PC-9 (cell line): ENCODE data around the gene KIF26A. TPM values are rescaled to one million over a fixed set of nuclear protein-coding genes. Genes with fewer than 3 reads are reported as not detected.

Experiments used
- BruUV-seq: library from RNA; stranded (reverse); fragments of 400-500 nt; replicated peaks from 2 replicates; lab custom pipeline; 2021; lab: Mats Ljungman, UMichigan
- CTCF ChIA-PET: fragments of 300-600 bp; sonication (Branson Sonifier 250); formaldehyde crosslinking; loops from one replicate; lab custom pipeline; 2022; ENCODE audit warnings: antibody characterized with exemption; lab: Charles Lee
- POLR2A ChIA-PET: fragments of 300-600 bp; sonication (Branson Sonifier 250); formaldehyde crosslinking; loops from one replicate; lab custom pipeline; 2022; ENCODE audit warnings: antibody characterized with exemption; ENCODE audit not compliant: unreplicated experiment; lab: Charles Lee
- DNase-seq, 2 experiments: peaks; one replicate each; pipeline versions ENCODE4 v3.0.0 to v3.0.0-alpha.2; 2015 to 2022; ENCODE audit warnings: mixed read lengths in 1 of 2
- H2AFZ ChIP-seq: fragments of 200-600 bp; sonication (generic); 2 replicates; pipeline ENCODE4 v1.8.1; 2017; ENCODE audit warnings: antibody characterized with exemption
- H3F3A ChIP-seq: fragments of 200-600 bp; sonication (generic); 2 replicates; pipeline ENCODE4 v1.8.1; 2017; ENCODE audit warnings: antibody characterized with exemption, mild to moderate bottlenecking, low read depth; ENCODE audit not compliant: insufficient read depth
- H3K27ac ChIP-seq: fragments of 200-600 bp; sonication (generic); 2 replicates; pipeline ENCODE4 v1.6.1; 2016; ENCODE audit warnings: mixed run types
- H3K27me3 ChIP-seq: fragments of 200-600 bp; sonication (generic); 2 replicates; pipeline ENCODE4 v1.6.1; 2016; ENCODE audit warnings: low read depth, mixed run types; ENCODE audit not compliant: insufficient read depth
- H3K36me3 ChIP-seq: fragments of 200-600 bp; sonication (generic); 2 replicates; pipeline ENCODE4 v1.6.1; 2016; ENCODE audit warnings: low read depth, mixed run types
- H3K4me1 ChIP-seq: fragments of 200-600 bp; sonication (generic); replicated peaks from 2 replicates; pipeline ENCODE4 v1.6.1; 2016; ENCODE audit warnings: mixed run types; ENCODE audit not compliant: insufficient read depth
- H3K4me2 ChIP-seq: fragments of 200-600 bp; sonication (generic); 2 replicates; pipeline ENCODE4 v1.6.1; 2017; ENCODE audit warnings: mixed run types
- H3K4me3 ChIP-seq: fragments of 200-600 bp; sonication (generic); 2 replicates; pipeline ENCODE4 v1.6.1; 2016; ENCODE audit warnings: mixed run types
- H3K79me2 ChIP-seq: fragments of 200-600 bp; sonication (generic); 2 replicates; pipeline ENCODE4 v1.6.1; 2017; ENCODE audit warnings: low read depth, mixed run types
- H3K9me2 ChIP-seq: fragments of 200-600 bp; sonication (generic); 2 replicates; pipeline ENCODE4 v1.8.1; 2017; ENCODE audit warnings: mild to moderate bottlenecking; ENCODE audit not compliant: insufficient read depth
- H3K9me3 ChIP-seq: fragments of 200-600 bp; sonication (generic); 2 replicates; pipeline ENCODE4 v1.8.1; 2016; ENCODE audit warnings: low read depth; ENCODE audit not compliant: insufficient read depth
- H4K20me1 ChIP-seq: fragments of 200-600 bp; sonication (generic); 2 replicates; pipeline ENCODE4 v1.8.1; 2017; ENCODE audit not compliant: insufficient read depth
- EZH2 ChIP-seq: fragments of 200-600 bp; sonication (generic); IDR thresholded peaks from 2 replicates; pipeline ENCODE4 v1.8.0; 2017; ENCODE audit warnings: antibody characterized with exemption, low read depth
- intact Hi-C: fragments of 100-400 bp; cut with micrococcal nuclease; formaldehyde crosslinking; loops from one replicate; pipeline ENCODE4 v1.10.0; 2022; ENCODE audit not compliant: unreplicated experiment
- total RNA-seq: library from RNA; stranded (reverse); gene quantifications from 2 replicates; pipeline ENCODE4 v1.2.3, GENCODE V29; 2021
- TF ChIP-seq, protein P1 (sequence below): fragments of 200-600 bp; sonication (generic); conservative IDR thresholded peaks from 2 replicates; pipeline ENCODE4 v1.6.1; 2017; ENCODE audit warnings: mixed run types, antibody characterized with exemption, mild to moderate bottlenecking, moderate library complexity

Gene KIF26A
- total RNA-seq, 1 experiment from 2014 or later, result 0.17 TPM

DNA sequence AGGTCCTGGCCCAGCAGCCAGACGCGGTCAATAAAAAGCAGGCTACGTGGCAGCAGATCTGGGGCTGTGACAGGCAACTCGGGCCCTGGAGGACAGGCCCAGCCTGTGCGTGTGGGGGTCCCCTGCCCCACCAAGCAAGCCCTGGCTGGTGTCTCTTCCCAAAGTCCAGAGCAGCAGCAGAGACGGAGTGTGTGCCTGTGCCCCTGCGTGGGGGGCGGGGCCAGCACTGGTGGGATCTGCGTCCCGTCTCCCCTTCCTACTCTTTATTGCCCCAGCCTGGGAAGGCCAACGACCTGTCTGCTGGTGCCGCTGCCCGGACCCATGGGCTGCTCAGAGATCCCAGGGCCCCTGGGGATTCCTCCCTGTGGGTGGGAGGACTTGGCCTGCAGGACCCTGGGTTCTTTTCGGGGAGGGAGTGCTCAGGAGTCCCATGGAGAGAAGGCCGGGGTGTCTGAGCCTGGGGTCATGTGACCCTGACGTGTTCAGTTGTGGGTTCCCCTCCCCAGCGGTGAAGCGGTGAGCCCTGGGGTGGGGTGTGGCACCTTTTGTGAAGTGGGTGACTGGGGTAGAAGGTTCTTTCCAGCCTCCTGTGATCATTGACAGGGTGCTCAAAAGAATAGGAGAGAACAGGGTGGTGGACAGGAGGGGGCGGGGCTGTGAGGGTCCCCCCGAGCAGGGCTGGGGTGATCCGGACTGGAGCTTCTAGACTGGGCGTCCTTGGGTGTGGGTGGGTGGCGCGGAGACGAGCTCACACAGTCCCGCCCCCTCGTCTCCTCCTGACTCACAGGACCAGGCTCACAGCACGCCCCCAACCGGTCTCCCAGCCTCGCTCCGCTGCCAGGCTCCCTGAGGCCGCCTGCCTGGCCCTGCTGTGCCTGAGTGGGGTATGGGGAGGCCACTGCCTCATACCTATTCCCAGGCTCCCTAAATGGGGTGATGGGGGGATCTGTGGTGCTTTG lies 30.5 kb upstream of the KIF26A start:
- CTCF ChIA-PET, result no interaction called here
- DNase-seq, result peak in 1 of 2 experiments; percentile 67
- no peaks in the 10 kb centered on the region for H3K79me2 ChIP-seq

GRCh38 chr14:104108570-104109541 lies 29.5 kb upstream of the KIF26A start:
- H3K36me3 ChIP-seq, result no peaks in the 10 kb centered on the region
- H4K20me1 ChIP-seq, result no peaks in the 10 kb centered on the region
- H3K4me1 ChIP-seq, result 0 out of 2 replicates have a peak, but pooled peaks cover 7% of the 10 kb centered on the region
- no peak for DNase-seq
- BruUV-seq, result no TSS peak
- no peak overlapping the region for H2AFZ ChIP-seq
- H3K9me3 ChIP-seq, result no peaks in the 10 kb centered on the region
- intact Hi-C loops, result no loop called here
- H3K27me3 ChIP-seq, result no peaks in the 10 kb centered on the region
- no peak overlapping the region for H3K4me3 ChIP-seq
- no peaks in the 10 kb centered on the region for H3F3A ChIP-seq
- H3K79me2 ChIP-seq, result no peaks in the 10 kb centered on the region
- POLR2A ChIA-PET, result interaction anchor here (0.6 kb wide), 3 partner anchors 15 to 1480 kb away, joined by 3 to 5 read pairs (median 3); no protein-coding TSS in a partner anchor
- CTCF ChIA-PET, result no interaction called here
- no peaks in the 10 kb centered on the region for H3K9me2 ChIP-seq
- TF ChIP-seq, protein P1, sequence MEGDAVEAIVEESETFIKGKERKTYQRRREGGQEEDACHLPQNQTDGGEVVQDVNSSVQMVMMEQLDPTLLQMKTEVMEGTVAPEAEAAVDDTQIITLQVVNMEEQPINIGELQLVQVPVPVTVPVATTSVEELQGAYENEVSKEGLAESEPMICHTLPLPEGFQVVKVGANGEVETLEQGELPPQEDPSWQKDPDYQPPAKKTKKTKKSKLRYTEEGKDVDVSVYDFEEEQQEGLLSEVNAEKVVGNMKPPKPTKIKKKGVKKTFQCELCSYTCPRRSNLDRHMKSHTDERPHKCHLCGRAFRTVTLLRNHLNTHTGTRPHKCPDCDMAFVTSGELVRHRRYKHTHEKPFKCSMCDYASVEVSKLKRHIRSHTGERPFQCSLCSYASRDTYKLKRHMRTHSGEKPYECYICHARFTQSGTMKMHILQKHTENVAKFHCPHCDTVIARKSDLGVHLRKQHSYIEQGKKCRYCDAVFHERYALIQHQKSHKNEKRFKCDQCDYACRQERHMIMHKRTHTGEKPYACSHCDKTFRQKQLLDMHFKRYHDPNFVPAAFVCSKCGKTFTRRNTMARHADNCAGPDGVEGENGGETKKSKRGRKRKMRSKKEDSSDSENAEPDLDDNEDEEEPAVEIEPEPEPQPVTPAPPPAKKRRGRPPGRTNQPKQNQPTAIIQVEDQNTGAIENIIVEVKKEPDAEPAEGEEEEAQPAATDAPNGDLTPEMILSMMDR, result no peak
- no peak for TF ChIP-seq EZH2
- H3K27ac ChIP-seq, result no peak overlapping the region
- H3K4me2 ChIP-seq, result peak overlapping the region; percentile 51

More for the DNA sequence above, 30.5 kb upstream of the KIF26A start:
- 0 out of 2 replicates have a peak, but pooled peaks cover 7% of the 10 kb centered on the region for H3K4me1 ChIP-seq
- no TSS peak for BruUV-seq
- no peak overlapping the region for H3K4me3 ChIP-seq
- no peaks in the 10 kb centered on the region for H3K9me3 ChIP-seq
- no peaks in the 10 kb centered on the region for H3K9me2 ChIP-seq
- TF ChIP-seq, protein P1, result no peak
- TF ChIP-seq EZH2, result no peak
- H3K4me2 ChIP-seq, result peak overlapping the region; percentile 51
- H3K27me3 ChIP-seq, result no peaks in the 10 kb centered on the region
- H2AFZ ChIP-seq, result no peak overlapping the region
- POLR2A ChIA-PET, result interaction anchor here (0.6 kb wide), 1 partner anchor 14 kb away, joined by 5 read pairs; no protein-coding TSS in a partner anchor
- H3K27ac ChIP-seq, result no peak overlapping the region
- no peaks in the 10 kb centered on the region for H3F3A ChIP-seq
- intact Hi-C loops, result no loop called here
- H3K36me3 ChIP-seq, result no peaks in the 10 kb centered on the region
- H4K20me1 ChIP-seq, result no peaks in the 10 kb centered on the region
